DOHH2 (cell line): Measurements from ENCODE around the gene C6orf89.

Experiments
- H3F3A ChIP-seq: fragments of 200-600 bp; sonication (generic), shearing (Covaris generic); 2 replicates; pipeline ENCODE4 v1.6.0; 2016; ENCODE audit warnings: antibody characterized with exemption, mild to moderate bottlenecking; ENCODE audit not compliant: control insufficient read depth, insufficient read depth
- H3K27ac ChIP-seq: fragments of 200-600 bp; sonication (generic); 2 replicates; pipeline ENCODE4 v1.5.1; 2014; ENCODE audit warnings: low read depth, mild to moderate bottlenecking, low read length, moderate library complexity
- H3K27me3 ChIP-seq: fragments of 200-600 bp; sonication (generic); 2 replicates; pipeline ENCODE4 v1.6.1; 2014; ENCODE audit warnings: mild to moderate bottlenecking, low read length, mixed read lengths; ENCODE audit not compliant: control insufficient read depth
- H3K36me3 ChIP-seq: fragments of 200-600 bp; sonication (generic); 2 replicates; pipeline ENCODE4 v1.6.1; 2014; ENCODE audit warnings: mild to moderate bottlenecking, low read length, moderate library complexity, mixed read lengths; ENCODE audit not compliant: control insufficient read depth
- H3K4me1 ChIP-seq: fragments of 200-600 bp; sonication (generic); 2 replicates; pipeline ENCODE4 v1.6.1; 2014; ENCODE audit warnings: mild to moderate bottlenecking, low read length, mixed read lengths; ENCODE audit not compliant: control insufficient read depth
- H3K4me2 ChIP-seq: fragments of 200-600 bp; sonication (generic); 2 replicates; pipeline ENCODE4 v1.6.0; 2014; ENCODE audit warnings: mild to moderate bottlenecking, low read length, moderate library complexity
- H3K4me3 ChIP-seq: fragments of 200-600 bp; sonication (generic); 2 replicates; pipeline ENCODE4 v1.5.1; 2014; ENCODE audit warnings: mild to moderate bottlenecking, low read length, mixed read lengths
- H3K79me2 ChIP-seq: fragments of 200-600 bp; sonication (generic); 2 replicates; pipeline ENCODE4 v1.6.1; 2014; ENCODE audit warnings: mild to moderate bottlenecking, low read length, mixed read lengths; ENCODE audit not compliant: control insufficient read depth
- H3K9me2 ChIP-seq: fragments of 200-600 bp; sonication (generic); replicated peaks from 2 replicates; pipeline ENCODE4 v1.6.1; 2014; ENCODE audit warnings: mild to moderate bottlenecking, low read length, mixed read lengths; ENCODE audit not compliant: control insufficient read depth
- H3K9me3 ChIP-seq: fragments of 200-600 bp; sonication (generic); 2 replicates; pipeline ENCODE4 v1.6.1; 2014; ENCODE audit warnings: antibody characterized with exemption, low read length, mixed read lengths; ENCODE audit not compliant: control insufficient read depth, insufficient read depth
- H4K20me1 ChIP-seq: fragments of 200-600 bp; sonication (generic); 2 replicates; pipeline ENCODE4 v1.6.0; 2014; ENCODE audit warnings: low read depth, mild to moderate bottlenecking, antibody characterized with exemption, low read length, moderate library complexity; ENCODE audit not compliant: control insufficient read depth, insufficient read depth
- EZH2phosphoT487 ChIP-seq: fragments of 200-600 bp; sonication (generic); IDR thresholded peaks from 2 replicates; pipeline ENCODE4 v1.6.1; 2017; ENCODE audit warnings: borderline replicate concordance, mild to moderate bottlenecking, antibody characterized with exemption, low read length, moderate library complexity, mixed read lengths
- TF ChIP-seq, protein P1 (sequence below): fragments of 200-600 bp; sonication (generic); IDR thresholded peaks from one replicate; pipeline ENCODE4 v1.5.1; 2014; ENCODE audit warnings: antibody characterized with exemption, mild to moderate bottlenecking, low read depth, low read length; ENCODE audit not compliant: poor library complexity, severe bottlenecking

C6orf89 gene

DNA sequence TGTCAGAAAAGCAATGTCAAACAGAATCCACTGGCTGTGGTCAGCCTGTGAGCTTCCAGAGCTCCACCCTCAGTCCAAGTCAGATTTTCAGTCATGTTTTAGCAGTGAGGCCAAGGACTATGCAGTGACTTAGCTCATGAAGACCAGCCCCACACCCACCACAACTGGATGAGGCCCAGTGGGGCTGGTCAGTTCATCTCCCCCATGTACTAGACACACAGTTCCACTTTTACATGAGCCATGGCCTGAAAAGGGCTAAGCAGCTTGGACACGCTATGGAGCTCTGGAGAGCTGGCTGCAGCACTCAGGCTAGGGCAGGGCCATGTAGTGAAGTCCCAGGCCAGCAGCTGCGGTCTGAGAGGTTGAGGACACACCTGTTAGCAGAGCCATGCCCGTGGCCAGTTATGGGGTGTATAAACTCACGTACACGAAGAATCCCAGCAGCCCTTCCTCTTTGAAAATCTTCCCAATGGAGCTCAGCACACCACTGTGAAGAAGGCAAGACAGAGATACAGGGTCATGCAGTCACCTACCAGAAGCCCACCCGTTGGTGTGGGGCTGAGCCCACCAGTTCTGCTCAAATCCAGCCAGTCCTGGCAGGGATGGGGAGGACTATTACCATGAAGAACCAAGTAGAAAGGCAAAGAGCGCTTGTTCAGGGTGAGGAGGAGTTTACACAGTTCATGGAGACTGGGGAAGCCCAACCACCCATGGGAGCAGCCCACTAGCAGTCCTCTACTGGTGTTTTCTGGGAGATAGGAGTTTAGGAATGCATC, 89.7 kb downstream of the C6orf89 start:
- Histone ChIP-seq H3K4me2 (no peak overlapping the region), H3K4me3 (no peak overlapping the region), H3K9me2 (no peaks in the 10 kb centered on the region), H3K36me3 (peaks cover 94% of the 10 kb centered on the region), H3K27me3 (no peaks in the 10 kb centered on the region), H3K79me2 (peaks cover 16% of the 10 kb centered on the region), H3F3A (0 out of 2 replicates have a peak, but pooled peaks cover 3% of the 10 kb centered on the region), H4K20me1 (peaks cover under 1% of the 10 kb centered on the region; the same call in 1 of the 2 replicates), H3K9me3 (no peaks in the 10 kb centered on the region), H3K27ac (no peak overlapping the region), H3K4me1 (no peaks in the 10 kb centered on the region)
- TF ChIP-seq EZH2phosphoT487, result no peak
- TF ChIP-seq, protein P1, sequence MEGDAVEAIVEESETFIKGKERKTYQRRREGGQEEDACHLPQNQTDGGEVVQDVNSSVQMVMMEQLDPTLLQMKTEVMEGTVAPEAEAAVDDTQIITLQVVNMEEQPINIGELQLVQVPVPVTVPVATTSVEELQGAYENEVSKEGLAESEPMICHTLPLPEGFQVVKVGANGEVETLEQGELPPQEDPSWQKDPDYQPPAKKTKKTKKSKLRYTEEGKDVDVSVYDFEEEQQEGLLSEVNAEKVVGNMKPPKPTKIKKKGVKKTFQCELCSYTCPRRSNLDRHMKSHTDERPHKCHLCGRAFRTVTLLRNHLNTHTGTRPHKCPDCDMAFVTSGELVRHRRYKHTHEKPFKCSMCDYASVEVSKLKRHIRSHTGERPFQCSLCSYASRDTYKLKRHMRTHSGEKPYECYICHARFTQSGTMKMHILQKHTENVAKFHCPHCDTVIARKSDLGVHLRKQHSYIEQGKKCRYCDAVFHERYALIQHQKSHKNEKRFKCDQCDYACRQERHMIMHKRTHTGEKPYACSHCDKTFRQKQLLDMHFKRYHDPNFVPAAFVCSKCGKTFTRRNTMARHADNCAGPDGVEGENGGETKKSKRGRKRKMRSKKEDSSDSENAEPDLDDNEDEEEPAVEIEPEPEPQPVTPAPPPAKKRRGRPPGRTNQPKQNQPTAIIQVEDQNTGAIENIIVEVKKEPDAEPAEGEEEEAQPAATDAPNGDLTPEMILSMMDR, result no peak

DNA sequence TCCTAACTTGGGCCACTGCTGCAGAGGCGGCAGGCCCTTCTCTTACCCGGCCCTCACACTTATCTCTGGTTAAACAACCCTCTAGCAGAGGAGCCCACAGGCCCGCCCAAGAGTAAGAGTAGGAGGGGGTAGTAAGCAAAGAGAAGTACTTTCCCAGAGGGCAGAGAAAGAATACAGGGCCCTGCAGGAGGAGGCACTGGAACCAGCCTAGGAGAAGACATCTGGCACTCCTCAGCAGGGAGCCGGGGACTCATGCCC, 90.2 kb downstream of the C6orf89 start:
- H3K27me3 ChIP-seq, result no peaks in the 10 kb centered on the region
- H3K79me2 ChIP-seq, result peaks cover 21% of the 10 kb centered on the region
- H3F3A ChIP-seq, result 0 out of 2 replicates have a peak, but pooled peaks cover 3% of the 10 kb centered on the region
- peaks cover 94% of the 10 kb centered on the region for H3K36me3 ChIP-seq
- H3K4me2 ChIP-seq, result no peak overlapping the region
- no peaks in the 10 kb centered on the region for H3K9me3 ChIP-seq
- no peak overlapping the region for H3K27ac ChIP-seq
- no peak overlapping the region for H3K4me3 ChIP-seq
- H3K9me2 ChIP-seq, result no peaks in the 10 kb centered on the region
- peaks cover 4% of the 10 kb centered on the region; the same call in 1 of the 2 replicates for H4K20me1 ChIP-seq
- TF ChIP-seq EZH2phosphoT487, result no peak
- TF ChIP-seq, protein P1, result no peak
- no peaks in the 10 kb centered on the region for H3K4me1 ChIP-seq

DNA sequence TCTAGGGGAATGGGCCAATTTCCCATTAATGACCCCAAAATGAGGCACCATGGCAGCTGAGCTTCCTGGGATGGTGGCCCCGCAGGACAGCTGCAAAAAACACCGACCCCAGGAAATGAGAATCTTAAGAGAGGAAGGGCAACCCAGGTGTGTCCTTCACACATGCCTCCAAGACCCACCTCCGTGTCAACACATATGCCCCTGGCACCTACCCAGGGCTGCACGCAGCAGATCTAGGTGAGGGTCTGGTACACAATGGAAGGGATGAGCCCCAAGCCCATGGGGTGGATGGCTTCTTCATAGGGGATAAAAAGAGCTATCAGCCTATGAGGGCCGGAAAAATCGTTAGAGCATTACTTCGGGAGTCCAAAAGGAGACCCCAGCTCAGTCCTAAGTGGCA, 90.8 kb downstream of the C6orf89 start:
- no peak overlapping the region for H3K4me3 ChIP-seq
- H3F3A ChIP-seq, result 0 out of 2 replicates have a peak, but pooled peaks cover 3% of the 10 kb centered on the region
- H3K4me2 ChIP-seq, result no peak overlapping the region
- peaks cover 91% of the 10 kb centered on the region for H3K36me3 ChIP-seq
- H3K9me3 ChIP-seq, result no peaks in the 10 kb centered on the region
- H3K79me2 ChIP-seq, result peaks cover 26% of the 10 kb centered on the region
- peaks cover 7% of the 10 kb centered on the region for H4K20me1 ChIP-seq
- no peak overlapping the region for H3K27ac ChIP-seq
- H3K4me1 ChIP-seq, result no peaks in the 10 kb centered on the region
- H3K9me2 ChIP-seq, result no peaks in the 10 kb centered on the region
- TF ChIP-seq, protein P1, result no peak
- no peak for TF ChIP-seq EZH2phosphoT487
- H3K27me3 ChIP-seq, result no peaks in the 10 kb centered on the region
